Subcutaneous adipose tissue (tissue), 4 donors: ENCODE data around the gene SAMD4A. TPM values are rescaled to one million over a fixed set of nuclear protein-coding genes. Genes with fewer than 3 reads are reported as not detected.

ENCODE experiments used
- CTCF ChIP-seq: fragments of 450-650 bp; IDR thresholded peaks from one replicate; pipeline ENCODE4 v1.5.1; 2016; ENCODE audit warnings: low read depth, mild to moderate bottlenecking, control low read depth, antibody characterized with exemption, moderate library complexity
- total RNA-seq, 4 donors: library from RNA; depleted of rRNA; stranded (reverse); fragments of >200 nt; gene quantifications; one replicate each; pipeline ENCODE4 v1.1.0, GENCODE V29; 2016

The SAMD4A gene
- total RNA-seq, 4 donors from 2014 or later: 30.0 to 65.9 (median 39.7) TPM

- TF ChIP-seq CTCF: no peak
These were observed 189.9 kb downstream of the SAMD4A start for GRCh38 chr14:54756656-54757392.

- TF ChIP-seq CTCF: no peak
These were observed 191.1 kb downstream of the SAMD4A start for GRCh38 chr14:54758041-54758440.

GRCh38 chr14:54759982-54760585 lies 193.2 kb downstream of the SAMD4A start:
- no peak for TF ChIP-seq CTCF

- TF ChIP-seq CTCF: no peak
These were observed 194.1 kb downstream of the SAMD4A start for GRCh38 chr14:54760866-54761575.

GRCh38 chr14:54761835-54762234 lies 194.9 kb downstream of the SAMD4A start:
- TF ChIP-seq CTCF: no peak

GRCh38 chr14:54762296-54762695 lies 195.4 kb downstream of the SAMD4A start:
- no peak for TF ChIP-seq CTCF

- TF ChIP-seq CTCF: no peak
These were observed 196.8 kb downstream of the SAMD4A start for GRCh38 chr14:54763761-54764160.
